Neural cell (in vitro differentiated cells): Measurements from ENCODE around the gene ACOX3. TPM values are rescaled to one million over a fixed set of nuclear protein-coding genes. Genes with fewer than 3 reads are reported as not detected.

Experiments
- H2AFZ ChIP-seq: fragments of 200-600, 300-800 bp; sonication (generic), shearing (Covaris generic); 2 replicates; pipeline ENCODE4 v1.6.0; 2014; ENCODE audit warnings: low read depth, mild to moderate bottlenecking, antibody characterized with exemption, low read length, moderate library complexity
- H3F3A ChIP-seq: fragments of 200-600 bp; shearing (Covaris generic); 2 replicates; pipeline ENCODE4 v1.6.1; 2016; ENCODE audit warnings: mild to moderate bottlenecking, moderate library complexity, mixed read lengths, antibody characterized with exemption, low read length; ENCODE audit not compliant: insufficient read depth, poor library complexity, severe bottlenecking
- H3K27ac ChIP-seq: fragments of 200-600, 300-800 bp; sonication (generic), shearing (Covaris generic); 2 replicates; pipeline ENCODE4 v1.5.1; 2014; ENCODE audit warnings: mild to moderate bottlenecking, low read length, moderate library complexity
- H3K27me3 ChIP-seq: fragments of 300-800, 200-600 bp; sonication (generic), shearing (Covaris generic); 2 replicates; pipeline ENCODE4 v1.6.0; 2014; ENCODE audit warnings: mild to moderate bottlenecking, low read depth, low read length, moderate library complexity; ENCODE audit not compliant: insufficient read depth
- H3K36me3 ChIP-seq: fragments of 300-800, 200-600 bp; sonication (generic), shearing (Covaris generic); 2 replicates; pipeline ENCODE4 v1.5.1; 2014; ENCODE audit warnings: mild to moderate bottlenecking, antibody characterized with exemption, low read length, moderate library complexity; ENCODE audit not compliant: insufficient read depth
- H3K4me2 ChIP-seq: fragments of 300-800, 200-600 bp; sonication (generic), shearing (Covaris generic); 2 replicates; pipeline ENCODE4 v1.6.0; 2014; ENCODE audit warnings: mild to moderate bottlenecking, low read length
- H3K4me3 ChIP-seq: fragments of 300-800, 200-600 bp; sonication (generic), shearing (Covaris generic); 2 replicates; pipeline ENCODE4 v1.5.1; 2014; ENCODE audit warnings: mild to moderate bottlenecking, low read length, moderate library complexity
- H3K79me2 ChIP-seq: fragments of 200-600 bp; shearing (Covaris generic); replicated peaks from 2 replicates; pipeline ENCODE4 v1.6.0; 2014; ENCODE audit warnings: mild to moderate bottlenecking, low read length, moderate library complexity; ENCODE audit not compliant: insufficient read depth
- H3K9ac ChIP-seq: fragments of 300-800, 200-600 bp; sonication (generic), shearing (Covaris generic); 2 replicates; pipeline ENCODE4 v1.6.1; 2016; ENCODE audit warnings: mild to moderate bottlenecking, low read length, mixed read lengths
- H3K9me2 ChIP-seq: fragments of 200-600 bp; shearing (Covaris generic); 2 replicates; pipeline ENCODE4 v1.6.1; 2016; ENCODE audit warnings: mild to moderate bottlenecking, low read length, mixed read lengths; ENCODE audit not compliant: insufficient read depth
- H3K9me3 ChIP-seq: fragments of 200-600, 300-800 bp; sonication (generic), shearing (Covaris generic); 2 replicates; pipeline ENCODE4 v1.6.1; 2016; ENCODE audit warnings: mild to moderate bottlenecking, mixed run types, low read length, moderate library complexity, mixed read lengths
- H4K20me1 ChIP-seq: fragments of 200-600 bp; shearing (Covaris generic); 2 replicates; pipeline ENCODE4 v1.6.1; 2016; ENCODE audit warnings: mild to moderate bottlenecking, mixed run types; ENCODE audit not compliant: insufficient read depth
- EP300 ChIP-seq: fragments of 450-650 bp; conservative IDR thresholded peaks from 2 replicates; pipeline ENCODE4 v1.6.1; 2014; ENCODE audit warnings: antibody characterized with exemption, mild to moderate bottlenecking, moderate library complexity; ENCODE audit not compliant: poor library complexity, severe bottlenecking
- EZH2 ChIP-seq: fragments of 200-600, 300-800 bp; shearing (Covaris generic), sonication (generic); IDR thresholded peaks from 2 replicates; pipeline ENCODE4 v1.6.1; 2014; ENCODE audit warnings: antibody characterized with exemption, low read length, borderline replicate concordance, mild to moderate bottlenecking; ENCODE audit not compliant: insufficient read depth, poor library complexity, severe bottlenecking
- MXI1 ChIP-seq: fragments of 450-650 bp; conservative IDR thresholded peaks from 2 replicates; pipeline ENCODE4 v1.6.1; 2014; ENCODE audit warnings: antibody characterized with exemption, mild to moderate bottlenecking; ENCODE audit not compliant: poor library complexity, severe bottlenecking
- POLR2AphosphoS5 ChIP-seq: IDR thresholded peaks from 2 replicates; pipeline ENCODE4 v1.6.1; 2012
- RAD21 ChIP-seq: fragments of 450-650 bp; conservative IDR thresholded peaks from 2 replicates; pipeline ENCODE4 v1.6.1; 2014; ENCODE audit warnings: antibody characterized with exemption, mild to moderate bottlenecking, moderate library complexity
- SMC3 ChIP-seq: fragments of 450-650 bp; conservative IDR thresholded peaks from 2 replicates; pipeline ENCODE4 v1.6.1; 2014; ENCODE audit warnings: antibody characterized with exemption, mild to moderate bottlenecking, moderate library complexity; ENCODE audit not compliant: poor library complexity
- TAF1 ChIP-seq: IDR thresholded peaks from 2 replicates; pipeline ENCODE4 v1.6.1; 2012; ENCODE audit warnings: low read depth
- polyA plus RNA-seq: library from polyadenylated mRNA; depleted of rRNA; stranded (reverse); fragments of >200 nt; gene quantifications from 2 replicates; pipeline ENCODE4 v1.2.3, GENCODE V29; 2014
- TF ChIP-seq, protein P1 (sequence below): IDR thresholded peaks from 2 replicates; pipeline ENCODE4 v1.6.1; 2012; ENCODE audit warnings: borderline replicate concordance
- TF ChIP-seq, protein P2 (sequence below): fragments of 450-650 bp; IDR thresholded peaks from 2 replicates; pipeline ENCODE4 v1.5.1; 2014; ENCODE audit warnings: antibody characterized with exemption, mild to moderate bottlenecking, moderate library complexity; ENCODE audit not compliant: poor library complexity, severe bottlenecking

Gene ACOX3
- polyA plus RNA-seq, 1 donor from 2014 or later, result 13.2 TPM

DNA sequence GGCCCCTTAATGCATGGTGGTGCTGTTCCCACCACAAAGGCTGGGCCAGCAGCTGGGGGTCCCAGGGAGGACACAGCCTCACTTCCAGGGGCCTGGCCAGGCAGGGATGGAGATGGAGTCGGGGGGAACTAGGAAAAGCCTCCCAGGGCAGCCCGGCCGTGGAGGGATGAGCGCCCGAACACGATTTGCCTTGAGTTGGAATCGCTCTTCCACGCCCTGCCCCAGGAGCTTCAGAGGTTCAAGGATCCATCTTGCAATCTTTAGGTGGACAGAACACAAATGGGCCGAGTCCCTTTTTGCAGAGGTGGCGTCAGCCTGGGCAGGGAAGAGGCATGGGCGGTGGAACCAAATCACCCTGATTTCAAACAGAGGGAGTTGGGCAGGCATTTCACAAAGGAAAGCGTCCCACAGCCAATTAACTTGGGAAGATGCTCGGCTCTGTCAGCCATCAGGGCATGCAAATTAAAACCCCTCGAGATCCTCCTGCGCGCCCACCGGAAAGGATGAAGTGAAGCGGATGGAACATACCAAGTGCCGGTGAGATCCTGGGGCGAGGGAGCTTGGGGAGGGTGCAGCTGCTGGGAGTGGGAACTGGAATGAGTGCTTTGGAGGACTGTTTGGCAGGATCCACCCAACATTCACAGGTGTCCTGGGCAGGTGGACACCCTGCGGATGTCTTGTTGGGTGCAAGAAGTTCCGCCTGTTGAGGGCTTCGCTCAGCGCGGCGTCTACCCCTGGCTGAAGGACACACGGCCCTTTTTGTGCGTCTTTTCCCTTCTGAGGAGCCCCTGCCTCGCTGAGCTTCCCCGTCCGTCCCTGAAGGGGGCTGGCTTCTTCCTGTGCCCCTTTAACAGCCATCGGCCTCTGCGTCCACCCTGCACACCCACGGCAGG, 95.2 kb downstream of the ACOX3 start:
- H3K27me3 ChIP-seq, result no peaks in the 10 kb centered on the region
- H3K4me3 ChIP-seq, result no peak overlapping the region
- no peaks in the 10 kb centered on the region for H3K79me2 ChIP-seq
- no peak for TF ChIP-seq SMC3
- TF ChIP-seq MXI1, result no peak
- no peak for TF ChIP-seq EZH2
- no peak for TF ChIP-seq EP300
- TF ChIP-seq POLR2AphosphoS5, result no peak
- TF ChIP-seq TAF1, result no peak
- no peak for TF ChIP-seq RAD21
- TF ChIP-seq, protein P1, sequence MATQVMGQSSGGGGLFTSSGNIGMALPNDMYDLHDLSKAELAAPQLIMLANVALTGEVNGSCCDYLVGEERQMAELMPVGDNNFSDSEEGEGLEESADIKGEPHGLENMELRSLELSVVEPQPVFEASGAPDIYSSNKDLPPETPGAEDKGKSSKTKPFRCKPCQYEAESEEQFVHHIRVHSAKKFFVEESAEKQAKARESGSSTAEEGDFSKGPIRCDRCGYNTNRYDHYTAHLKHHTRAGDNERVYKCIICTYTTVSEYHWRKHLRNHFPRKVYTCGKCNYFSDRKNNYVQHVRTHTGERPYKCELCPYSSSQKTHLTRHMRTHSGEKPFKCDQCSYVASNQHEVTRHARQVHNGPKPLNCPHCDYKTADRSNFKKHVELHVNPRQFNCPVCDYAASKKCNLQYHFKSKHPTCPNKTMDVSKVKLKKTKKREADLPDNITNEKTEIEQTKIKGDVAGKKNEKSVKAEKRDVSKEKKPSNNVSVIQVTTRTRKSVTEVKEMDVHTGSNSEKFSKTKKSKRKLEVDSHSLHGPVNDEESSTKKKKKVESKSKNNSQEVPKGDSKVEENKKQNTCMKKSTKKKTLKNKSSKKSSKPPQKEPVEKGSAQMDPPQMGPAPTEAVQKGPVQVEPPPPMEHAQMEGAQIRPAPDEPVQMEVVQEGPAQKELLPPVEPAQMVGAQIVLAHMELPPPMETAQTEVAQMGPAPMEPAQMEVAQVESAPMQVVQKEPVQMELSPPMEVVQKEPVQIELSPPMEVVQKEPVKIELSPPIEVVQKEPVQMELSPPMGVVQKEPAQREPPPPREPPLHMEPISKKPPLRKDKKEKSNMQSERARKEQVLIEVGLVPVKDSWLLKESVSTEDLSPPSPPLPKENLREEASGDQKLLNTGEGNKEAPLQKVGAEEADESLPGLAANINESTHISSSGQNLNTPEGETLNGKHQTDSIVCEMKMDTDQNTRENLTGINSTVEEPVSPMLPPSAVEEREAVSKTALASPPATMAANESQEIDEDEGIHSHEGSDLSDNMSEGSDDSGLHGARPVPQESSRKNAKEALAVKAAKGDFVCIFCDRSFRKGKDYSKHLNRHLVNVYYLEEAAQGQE, result no peak
- TF ChIP-seq, protein P2, sequence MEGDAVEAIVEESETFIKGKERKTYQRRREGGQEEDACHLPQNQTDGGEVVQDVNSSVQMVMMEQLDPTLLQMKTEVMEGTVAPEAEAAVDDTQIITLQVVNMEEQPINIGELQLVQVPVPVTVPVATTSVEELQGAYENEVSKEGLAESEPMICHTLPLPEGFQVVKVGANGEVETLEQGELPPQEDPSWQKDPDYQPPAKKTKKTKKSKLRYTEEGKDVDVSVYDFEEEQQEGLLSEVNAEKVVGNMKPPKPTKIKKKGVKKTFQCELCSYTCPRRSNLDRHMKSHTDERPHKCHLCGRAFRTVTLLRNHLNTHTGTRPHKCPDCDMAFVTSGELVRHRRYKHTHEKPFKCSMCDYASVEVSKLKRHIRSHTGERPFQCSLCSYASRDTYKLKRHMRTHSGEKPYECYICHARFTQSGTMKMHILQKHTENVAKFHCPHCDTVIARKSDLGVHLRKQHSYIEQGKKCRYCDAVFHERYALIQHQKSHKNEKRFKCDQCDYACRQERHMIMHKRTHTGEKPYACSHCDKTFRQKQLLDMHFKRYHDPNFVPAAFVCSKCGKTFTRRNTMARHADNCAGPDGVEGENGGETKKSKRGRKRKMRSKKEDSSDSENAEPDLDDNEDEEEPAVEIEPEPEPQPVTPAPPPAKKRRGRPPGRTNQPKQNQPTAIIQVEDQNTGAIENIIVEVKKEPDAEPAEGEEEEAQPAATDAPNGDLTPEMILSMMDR, result no peak
- H4K20me1 ChIP-seq, result no peaks in the 10 kb centered on the region
- no peak overlapping the region for H2AFZ ChIP-seq
- H3F3A ChIP-seq, result no peaks in the 10 kb centered on the region
- no peaks in the 10 kb centered on the region for H3K36me3 ChIP-seq
- H3K9ac ChIP-seq, result no peak overlapping the region
- H3K4me2 ChIP-seq, result no peak overlapping the region
- H3K9me2 ChIP-seq, result no peaks in the 10 kb centered on the region
- H3K9me3 ChIP-seq, result no peaks in the 10 kb centered on the region
- H3K27ac ChIP-seq, result no peak overlapping the region

DNA sequence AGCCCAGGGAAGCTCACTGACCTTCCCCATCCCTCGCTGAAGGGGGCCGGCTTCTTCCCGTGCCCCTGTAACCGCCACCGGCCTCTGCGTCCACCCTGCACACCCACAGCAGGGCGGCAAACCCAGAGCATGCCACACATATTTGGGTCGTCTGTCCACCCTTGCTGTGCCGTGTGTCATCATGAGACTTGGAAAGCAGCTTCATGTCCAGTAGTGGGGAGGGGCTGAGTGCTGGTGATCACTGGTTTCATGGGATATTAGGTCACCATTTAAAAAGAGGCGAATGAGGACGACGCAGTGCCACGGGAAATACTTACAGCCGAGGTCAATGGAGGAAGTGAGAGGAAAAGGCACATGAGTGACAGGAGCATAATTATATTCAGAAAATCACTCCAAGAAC, 96.1 kb downstream of the ACOX3 start:
- no peaks in the 10 kb centered on the region for H3K36me3 ChIP-seq
- H3K9me3 ChIP-seq, result no peaks in the 10 kb centered on the region
- H3K4me2 ChIP-seq, result no peak overlapping the region
- TF ChIP-seq EZH2 (no peak), MXI1 (no peak)
- no peak overlapping the region for H3K4me3 ChIP-seq
- H3K27me3 ChIP-seq, result no peaks in the 10 kb centered on the region
- H3F3A ChIP-seq, result no peaks in the 10 kb centered on the region
- H3K79me2 ChIP-seq, result no peaks in the 10 kb centered on the region
- H3K9me2 ChIP-seq, result no peaks in the 10 kb centered on the region
- no peaks in the 10 kb centered on the region for H4K20me1 ChIP-seq
- no peak overlapping the region for H3K27ac ChIP-seq
- H3K9ac ChIP-seq, result no peak overlapping the region
- no peak overlapping the region for H2AFZ ChIP-seq
